CD4-positive, alpha-beta T cell treated with Interferon gamma for 1 hour (primary cell): Measurements from ENCODE around the gene NPB.
"Not testable (repeated sequence)": the region's sequence is repeated elsewhere in the genome, so short reads cannot be mapped to it uniquely, and the experiment has no call there.

Source experiments
- DNase-seq: peaks from one replicate; pipeline ENCODE4 v3.0.0-alpha.2; 2020

The NPB gene

DNA sequence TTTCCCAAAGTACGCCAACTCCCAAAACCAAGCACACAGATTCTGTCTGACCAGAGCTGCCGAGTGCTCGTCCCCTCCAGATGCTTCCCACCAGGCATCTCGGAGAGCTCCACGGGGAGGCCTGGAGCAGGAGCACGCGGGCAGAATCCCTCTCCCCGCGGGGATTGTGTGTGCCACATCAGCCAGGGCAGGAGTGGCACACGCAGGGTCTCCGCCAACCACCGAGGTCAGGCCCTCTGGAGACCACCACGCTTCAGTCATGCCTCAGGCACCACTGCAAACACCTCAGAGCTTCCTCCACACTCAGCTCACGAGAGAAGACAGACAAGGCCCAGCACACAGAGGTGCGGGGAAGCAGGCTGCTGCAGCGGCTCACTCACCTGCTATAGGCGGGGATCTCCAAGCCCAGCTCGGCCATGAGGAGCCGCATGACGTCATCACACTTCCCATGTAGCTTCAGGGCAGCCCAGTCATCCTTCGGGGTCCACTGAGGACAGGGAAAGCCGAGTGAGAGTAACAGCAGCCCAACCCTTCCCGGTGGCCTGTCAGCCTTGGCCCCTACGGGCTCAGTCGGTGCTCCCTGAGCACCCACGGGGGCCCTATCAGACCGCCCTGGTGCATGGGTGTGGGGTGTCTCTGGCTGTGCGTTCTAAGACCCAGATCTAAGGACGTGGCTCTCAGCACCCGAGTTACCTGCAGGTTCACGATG lies 11.5 kb downstream of the NPB start:
- no peak for DNase-seq

DNA sequence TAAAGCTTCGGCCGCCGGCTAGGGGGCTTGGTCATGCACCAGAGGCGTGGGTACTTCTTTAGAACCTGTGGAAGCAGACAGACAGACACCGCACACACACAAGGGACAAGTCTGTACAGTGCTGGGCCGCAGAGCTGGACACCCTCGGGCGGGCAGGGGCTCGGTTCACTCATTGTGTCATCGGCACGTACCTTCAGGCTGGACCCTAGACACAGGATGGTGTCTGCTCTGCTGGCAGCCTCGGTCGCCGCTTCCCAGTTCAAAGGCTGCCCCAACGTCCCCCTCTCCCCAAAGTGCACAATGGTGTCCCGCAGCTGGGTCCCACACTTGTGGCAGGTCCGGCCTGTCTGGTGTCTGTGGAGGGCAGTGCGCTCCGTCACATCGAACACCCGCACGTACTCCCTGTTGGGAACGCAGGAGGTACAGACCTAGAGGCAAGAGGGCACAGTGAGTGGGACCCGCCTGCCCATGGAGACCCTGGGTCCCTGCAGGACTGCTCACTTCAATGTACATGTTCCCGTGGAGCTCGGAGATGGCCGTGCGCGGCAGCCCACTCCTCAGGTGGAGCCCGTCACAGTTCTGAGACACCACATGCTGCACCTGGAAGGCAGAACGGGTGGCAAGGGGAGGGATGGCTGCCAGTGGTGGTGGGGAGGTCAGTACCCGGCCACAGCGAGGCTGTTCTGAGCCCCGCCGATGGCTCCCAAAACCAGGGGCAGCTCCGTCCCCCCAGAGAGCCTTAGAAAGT lies 12.2 kb downstream of the NPB start:
- no peak for DNase-seq

DNA sequence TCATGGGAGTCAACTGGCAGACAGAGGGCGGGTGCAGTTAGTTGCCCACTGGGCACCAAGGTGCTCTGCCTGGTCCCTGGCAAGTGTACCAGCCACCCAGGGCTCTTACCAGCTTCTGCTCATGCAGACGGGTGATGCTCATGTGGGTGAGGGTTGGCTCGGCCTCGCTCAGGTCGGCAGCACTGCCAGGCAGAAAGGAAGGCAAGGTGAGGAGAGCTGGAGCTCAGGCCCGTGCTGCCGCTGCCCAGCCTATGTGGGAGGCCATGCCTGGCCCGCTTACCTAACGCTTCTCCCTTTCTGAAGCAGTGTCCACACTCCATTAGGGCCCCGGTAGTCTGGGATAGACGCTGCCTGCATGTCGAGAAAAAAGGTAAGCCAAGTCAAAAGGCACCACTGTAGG lies 13.3 kb downstream of the NPB start:
- DNase-seq: no peak

DNA sequence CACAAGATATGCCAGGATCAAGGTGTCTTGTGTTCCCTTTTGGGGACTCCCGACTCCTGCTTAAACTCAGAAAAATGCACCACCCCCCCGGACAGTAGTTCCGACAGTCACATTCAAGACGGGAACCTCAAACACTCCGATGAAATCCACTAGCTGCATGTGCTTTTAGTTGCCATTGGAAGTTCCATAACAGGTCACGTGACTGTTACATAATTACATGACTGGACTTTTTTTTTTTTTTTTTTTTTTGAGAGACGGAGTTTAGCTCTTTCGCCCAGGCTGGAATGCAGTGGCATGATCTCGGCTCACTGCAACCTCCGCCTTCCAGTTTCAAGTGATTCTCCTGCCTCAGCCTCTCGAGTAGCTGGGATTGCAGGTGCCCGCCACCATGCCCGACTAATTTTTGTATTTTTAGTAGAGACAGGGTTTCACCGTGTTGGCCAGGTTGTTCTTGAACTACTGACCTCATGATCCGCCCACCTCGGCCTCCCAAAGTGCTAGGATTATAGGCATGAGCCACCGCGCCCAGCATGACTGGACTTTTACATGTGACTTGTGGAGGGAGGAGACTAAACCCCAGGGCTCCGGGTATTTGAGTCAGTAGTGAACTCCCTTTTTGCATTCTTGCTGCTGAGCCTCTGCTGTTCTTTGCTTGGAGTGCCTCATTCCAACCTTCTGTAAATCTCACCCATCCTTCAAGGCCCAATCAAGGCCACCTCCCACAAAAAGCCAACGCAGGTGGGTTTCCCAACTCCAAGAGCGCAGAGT lies 14.4 kb downstream of the NPB start:
- DNase-seq: no peak

DNA sequence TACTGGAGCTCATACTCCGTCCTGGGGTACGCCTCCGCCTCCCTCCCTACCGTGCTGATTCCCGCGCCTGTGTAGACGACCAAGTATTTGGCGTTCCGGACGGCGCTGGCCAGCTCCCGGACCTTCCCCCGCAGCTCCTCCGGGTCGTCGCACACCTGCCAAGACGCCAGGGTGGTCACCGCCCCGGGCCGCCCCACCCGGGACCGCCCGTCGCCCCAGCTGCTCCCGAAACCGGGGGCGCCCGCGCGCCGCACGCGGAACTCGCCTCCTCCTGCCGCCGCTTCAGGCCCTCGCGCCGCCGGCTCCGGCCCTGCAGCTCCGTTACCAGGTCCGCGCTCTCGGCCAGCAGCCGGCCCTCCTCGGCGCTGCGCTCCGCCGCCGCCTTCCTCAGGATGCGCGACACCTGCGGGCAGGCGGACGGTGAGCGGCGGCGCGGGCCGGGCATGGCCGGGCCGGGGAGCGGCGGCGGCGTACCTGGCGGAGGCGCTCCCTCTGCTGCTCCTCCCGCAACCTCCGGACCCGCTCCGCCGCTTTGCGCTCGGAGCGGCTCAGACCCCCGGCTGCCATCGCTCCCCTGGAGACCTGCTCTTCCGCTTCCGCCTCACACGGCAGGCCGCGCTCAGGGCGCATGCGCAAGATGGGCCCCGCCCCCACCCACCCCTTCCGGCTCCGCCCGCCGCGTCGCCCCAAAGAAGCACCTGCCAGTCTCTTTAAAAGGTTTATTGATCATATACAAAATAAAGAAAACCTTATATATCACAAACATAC lies 15.7 kb downstream of the NPB start, which contains the start of gene SIRT7:
SIRT7 (minus strand) TSS at position 612 of the 768 bp plus-strand sequence; CDS start at position 567, 45 bp downstream.
- DNase-seq: peak; percentile 86

DNA sequence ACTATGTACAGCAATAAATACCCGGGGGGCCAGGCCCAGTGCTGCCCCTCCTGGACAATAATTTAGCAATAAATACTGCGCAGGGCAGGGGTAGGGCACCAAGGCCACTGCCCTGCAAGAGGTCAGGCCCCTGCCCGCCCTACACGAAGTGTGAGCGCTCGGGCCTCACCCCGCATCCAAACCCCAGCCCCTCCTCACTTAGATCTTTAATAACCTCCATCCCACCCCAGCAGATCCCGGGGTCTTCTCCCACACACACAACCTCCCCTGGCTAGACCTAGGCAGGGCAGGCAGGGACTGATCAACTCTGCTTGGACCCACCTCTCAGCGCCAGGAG lies 16.3 kb downstream of the NPB start:
- DNase-seq: not testable (repeated sequence)

DNA sequence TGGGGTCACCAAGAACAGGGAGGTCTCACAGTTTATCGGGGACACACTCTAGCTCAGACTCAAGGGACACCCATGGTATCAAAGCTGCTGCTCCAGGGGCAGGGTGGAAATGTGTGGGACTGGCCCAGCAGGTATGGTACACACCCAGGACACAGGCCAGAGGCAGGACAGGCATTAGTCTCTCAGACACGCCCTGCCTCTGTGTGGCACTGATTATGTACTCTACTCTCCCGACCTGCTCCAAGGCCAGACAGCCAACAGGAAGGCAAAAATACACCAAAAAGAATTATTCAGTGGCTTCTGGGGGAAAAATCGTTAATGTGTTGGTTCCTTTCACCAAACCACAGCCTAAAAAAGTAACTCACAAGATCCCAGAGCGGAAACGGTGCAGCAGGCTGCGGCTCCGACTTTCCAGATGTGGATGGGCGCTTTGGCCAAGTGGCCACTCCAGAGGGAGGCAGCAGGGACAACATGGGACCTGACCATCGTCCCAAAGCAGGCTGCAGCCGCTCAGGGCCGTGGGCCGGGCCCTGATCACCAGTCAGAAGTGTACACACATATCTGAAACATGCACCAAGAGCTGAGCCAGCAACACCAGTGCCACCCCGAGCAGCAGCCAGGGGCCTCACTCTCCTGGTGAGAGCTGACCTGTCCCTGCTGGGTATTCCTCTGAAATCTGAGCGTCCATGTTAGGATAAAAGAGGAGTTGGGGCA lies 17.0 kb downstream of the NPB start:
- no peak for DNase-seq

DNA sequence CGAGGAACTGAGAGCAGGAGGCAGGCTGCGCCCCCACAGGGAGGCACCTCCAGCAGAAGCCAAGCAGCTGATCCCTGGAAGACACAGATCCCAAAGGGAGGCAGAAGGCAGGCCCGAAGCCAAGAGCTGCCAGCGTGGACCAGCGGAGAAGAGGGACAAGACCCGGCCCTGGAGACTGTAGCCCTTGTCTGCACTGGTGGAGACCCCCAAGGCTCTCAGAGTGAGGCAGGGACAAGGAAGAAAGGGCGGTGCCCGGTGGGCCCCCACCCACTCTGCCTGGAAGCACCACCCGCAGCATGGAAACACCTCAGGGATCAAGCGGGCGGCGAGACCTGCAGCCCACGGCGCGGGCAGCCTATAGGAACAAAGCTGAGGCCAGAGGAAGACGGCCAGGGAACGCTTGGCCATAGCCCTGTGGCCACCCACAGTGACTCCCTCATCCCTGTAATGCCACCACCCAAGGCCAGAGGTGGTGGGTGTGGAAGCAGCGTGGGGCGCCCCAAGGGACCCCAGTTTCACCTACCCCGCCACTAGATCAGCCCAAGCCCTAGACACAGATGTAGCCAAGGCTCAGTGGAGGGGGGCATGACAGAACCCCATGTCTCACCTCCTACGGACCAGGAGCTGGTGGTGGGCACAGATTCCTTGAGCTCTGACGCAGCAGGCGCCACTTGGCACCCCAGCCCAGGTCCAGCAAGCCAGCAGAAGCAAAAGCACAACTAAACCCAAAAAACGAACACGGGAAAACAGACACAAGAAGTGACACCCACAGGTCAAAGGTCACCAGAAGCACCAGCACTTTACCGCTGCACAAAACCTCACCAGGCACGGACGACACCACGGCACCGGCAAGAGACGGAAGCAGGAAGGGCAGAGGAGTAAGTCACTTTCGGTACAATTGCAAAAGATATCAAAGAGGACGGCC lies 18.8 kb downstream of the NPB start:
- no peak for DNase-seq

DNA sequence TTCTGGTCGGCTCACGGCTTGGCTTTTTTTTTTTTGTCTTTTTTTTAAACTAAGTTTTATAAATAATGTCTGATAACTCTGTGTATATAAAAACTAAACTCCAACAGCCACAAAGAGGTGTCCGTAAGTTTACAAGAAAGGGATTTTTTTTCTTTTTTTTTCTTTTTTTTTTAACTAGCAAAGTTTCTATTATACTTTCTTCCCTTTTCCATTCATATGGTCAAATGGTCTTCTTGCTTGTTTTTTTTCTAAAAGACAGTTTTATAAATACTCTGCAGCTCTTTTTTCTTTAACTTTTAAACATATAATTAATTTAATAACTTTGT lies 19.5 kb downstream of the NPB start:
- no peak for DNase-seq

DNA sequence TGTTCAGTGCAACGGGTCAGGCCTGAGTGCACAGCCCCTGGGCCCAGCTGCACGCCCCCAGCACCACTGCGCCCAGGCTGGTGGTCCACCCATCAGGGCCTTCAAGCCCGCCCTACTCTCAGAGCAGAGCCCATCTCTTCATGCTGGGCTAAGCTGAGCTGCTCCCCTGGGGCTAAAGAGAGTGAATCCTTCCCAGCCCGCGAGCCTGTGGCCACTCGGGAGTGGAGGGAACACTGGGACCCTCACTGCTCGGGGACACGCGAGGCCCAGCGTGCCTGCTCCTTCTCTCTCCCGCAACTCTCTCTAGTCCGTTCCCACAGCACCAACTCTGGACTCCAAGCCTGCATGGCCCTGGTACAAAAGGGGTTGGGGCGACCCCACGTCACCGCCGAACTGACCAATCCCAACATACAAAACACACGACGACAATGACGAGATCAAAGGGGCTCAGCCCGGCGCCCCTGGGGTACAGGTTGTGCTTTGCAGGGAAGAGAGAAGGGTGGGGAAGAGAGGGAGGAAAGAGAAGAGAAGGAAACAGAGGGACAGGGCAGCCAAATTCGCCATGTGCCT lies 20.0 kb downstream of the NPB start:
- no peak for DNase-seq

DNA sequence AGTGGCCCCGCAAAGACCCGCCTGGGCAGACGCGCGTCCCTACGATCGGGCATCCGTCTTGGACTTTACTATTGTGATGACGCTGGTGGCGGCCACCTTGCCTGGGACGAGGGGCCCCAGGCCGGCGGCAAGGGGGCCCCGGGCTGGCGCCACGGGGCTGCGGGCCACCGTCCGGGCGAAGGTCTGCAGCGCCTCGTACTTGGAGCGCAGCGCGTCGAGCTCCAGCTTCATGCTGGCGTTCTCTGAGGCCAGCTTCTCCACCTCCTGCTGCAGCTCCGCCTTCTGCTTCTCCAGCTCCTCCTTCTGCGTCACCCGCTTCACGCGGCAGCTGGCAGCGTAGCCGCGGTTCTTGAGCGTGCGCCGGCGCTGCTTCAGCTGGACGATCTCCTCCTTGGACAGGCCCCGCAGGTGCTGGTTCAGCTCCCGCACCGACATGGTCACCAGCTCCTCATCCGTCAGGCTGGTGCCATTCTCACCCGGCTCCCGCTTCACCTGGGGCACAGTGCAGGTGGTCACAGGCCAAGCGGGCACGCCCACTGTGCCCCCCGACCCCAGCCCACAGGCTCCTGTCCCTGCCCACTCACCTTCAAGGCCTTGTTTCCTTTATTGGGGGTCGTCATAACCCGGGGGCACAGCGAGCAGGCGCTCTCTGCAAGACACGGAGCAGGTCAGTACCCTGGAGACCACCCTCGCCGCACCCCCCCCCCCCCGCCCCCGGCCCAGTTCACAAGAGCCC lies 20.7 kb downstream of the NPB start:
- DNase-seq: no peak

DNA sequence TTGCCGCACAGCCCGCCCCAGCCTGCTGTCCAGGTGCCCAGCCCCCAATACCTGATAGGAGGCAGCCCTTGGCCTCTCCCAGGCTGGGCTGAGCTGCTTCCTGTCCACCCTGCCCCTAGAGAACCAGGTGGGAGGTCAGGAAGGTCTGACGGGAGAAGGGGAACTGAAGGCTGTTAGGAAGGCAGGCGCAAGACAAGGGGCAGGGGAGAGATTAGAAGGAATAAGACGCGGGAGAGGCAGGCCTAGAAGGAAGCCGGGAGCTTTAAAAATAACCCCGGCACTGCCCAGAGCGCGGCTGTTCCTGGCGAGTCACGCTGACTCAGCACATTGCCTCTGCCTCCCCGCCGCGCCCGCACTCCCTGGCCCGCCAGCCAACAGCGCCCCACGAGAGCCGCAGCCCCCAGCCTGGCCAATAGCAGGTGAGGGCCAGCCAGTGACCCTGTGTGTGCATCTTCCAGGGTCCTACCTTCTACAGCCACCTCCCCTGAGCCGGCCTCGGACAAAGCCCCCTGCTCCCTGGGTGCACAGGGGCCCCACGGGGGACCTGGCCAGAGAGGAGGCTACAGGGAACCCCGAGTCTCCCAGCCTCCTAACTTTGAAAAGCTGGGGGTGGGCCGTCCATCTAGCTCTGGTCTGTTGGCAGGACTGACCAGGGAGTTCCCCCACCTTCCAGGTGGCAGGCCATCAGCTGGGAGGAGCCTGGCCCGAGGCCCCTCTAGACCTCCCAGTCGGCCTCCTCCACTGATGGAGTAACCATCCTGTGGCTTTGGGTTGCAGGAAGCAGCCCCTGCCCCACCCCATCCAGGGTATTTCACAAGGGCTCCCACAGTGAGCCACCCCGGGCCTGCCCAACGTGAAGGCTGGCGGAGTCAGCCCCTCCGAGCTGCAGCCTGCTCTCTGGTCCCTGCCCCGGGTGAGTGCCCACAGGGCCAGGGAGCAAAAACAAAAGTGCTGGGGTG lies 21.5 kb downstream of the NPB start:
- peak; percentile 51 for DNase-seq

DNA sequence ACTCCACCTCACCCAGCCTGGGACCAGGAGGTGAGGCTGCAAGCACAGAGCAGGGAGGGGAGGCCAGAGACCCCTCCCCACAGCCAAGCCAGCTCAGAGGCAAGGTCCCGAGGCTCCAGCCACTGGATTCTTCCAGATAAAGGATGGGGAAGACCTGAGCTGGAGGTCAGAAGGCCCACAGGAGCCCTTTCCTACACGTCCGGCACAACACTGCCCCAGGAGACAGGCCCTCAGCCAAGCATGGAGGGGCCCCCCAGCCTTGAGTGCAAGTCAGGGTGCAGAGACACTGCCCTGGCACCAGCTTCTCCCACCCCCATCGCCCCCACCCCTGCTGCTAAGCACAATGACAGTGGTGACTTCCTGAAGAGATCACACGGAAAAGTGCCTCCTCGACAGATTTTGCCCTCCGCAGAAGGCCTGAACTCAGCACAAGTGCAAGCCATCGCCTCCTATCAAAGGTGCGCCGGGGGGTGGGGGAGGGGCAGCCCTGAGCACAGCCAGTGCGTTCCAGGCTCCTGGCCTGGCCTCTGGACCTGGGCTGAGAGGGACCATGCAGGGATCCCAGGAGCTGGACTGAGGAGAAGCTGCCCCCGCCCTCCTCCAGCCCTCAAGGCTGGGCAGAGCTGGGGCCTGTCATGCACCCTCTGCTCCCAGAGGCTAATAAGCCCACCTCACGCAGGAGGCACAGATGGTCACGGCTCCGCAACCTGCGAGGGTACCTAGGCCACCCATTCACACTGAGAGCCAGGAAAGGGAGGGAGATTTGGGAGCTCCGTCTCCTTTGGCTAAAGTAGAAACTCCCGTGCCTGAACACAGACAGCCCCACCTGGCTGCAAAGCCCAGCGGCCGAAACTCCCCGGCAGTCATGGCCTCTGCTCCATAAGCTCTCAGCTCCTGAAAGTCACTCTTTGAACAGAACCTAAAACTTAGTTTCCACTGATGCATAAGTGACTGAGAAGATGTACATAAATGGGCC lies 22.8 kb downstream of the NPB start:
- DNase-seq: no peak

DNA sequence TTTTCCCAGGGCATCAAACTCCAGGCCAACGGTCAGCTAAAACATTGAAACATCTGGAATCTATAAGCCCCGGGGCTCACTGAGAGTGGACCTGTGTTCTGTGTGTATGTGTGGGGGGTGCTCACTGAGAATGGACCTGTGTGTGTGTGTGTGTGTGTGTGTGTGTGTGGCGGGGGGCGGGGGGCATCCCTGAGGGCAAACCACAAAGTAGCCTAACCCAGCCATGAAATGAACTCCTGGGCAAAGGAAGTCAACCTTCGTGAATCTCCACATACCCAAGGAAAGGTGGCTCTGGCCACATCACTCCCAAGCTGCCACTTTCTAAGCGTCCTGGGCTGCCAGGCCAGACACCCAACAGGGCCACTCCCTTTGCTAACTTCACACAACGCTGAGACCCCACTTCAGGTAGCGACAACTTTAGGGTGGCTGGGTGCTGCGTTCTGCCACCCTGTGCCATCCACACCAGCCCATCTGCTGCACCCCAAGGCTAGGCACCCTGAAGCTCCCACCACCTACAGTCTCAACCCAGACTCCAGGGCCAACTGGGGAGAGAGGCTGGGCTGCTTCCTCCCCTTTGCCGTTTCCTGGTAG lies 23.9 kb downstream of the NPB start:
- no peak for DNase-seq

DNA sequence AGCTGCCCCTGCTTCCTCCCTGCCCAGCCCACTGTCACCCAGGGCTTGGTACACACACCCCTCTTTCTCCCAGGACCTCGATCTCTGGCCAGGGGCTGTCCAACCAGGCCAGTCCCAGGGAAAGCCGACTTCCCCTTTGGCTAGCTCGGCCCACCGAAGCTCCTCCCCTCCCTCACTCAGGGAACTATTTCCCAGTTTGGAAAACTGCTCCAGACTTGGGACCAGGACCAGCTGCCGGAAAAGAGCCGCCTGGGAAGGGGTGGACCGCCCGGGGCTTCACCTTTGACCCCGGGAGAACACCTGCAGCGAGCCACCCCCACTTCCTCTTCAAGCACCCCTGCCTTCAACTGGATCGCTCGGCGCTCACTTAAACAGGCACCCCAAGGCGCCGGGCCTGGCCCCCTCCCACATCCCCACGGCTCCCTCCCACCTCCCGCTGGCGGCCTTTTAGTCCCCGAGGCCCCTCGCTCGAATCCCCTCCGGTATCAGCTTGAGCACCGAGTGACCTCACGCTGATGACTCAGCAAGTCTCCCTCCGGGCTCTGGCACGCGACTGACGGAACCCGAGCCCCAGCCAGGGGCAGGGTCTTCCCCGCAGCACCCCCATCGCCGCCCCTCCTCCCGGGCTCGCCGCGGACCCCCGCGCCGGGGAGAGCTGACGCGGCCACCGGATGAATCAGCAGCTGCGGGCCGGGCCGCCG lies 24.6 kb downstream of the NPB start:
- DNase-seq: peak; percentile 61

DNA sequence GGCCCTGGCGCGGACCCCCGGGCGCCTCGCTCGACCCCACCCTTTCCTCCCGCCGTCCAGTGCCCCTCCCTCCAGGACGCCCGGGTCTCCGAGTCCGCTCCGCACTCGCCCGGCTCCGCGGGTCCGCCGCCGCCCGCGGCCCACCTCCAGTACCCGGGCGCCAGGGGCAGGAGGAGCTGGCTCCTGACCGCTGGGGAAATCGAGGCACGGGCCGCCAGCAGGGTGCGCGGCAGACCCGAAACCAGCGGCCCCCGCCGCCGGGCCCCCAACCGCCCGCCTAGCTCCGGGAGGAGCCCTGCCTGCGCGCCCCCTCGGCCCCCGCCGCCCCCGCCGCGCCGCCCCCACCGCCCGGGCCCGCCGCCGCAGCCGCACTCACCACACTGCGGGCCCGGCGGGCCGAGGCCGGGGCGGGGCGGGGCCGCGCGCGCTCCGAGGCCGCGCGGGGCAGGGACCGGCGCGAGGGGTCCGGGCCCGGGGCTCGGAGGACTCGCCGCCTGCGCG lies 25.2 kb downstream of the NPB start:
- DNase-seq: no peak
